Measurements from ENCODE around the gene PLEKHM3.

The PLEKHM3 gene

DNA sequence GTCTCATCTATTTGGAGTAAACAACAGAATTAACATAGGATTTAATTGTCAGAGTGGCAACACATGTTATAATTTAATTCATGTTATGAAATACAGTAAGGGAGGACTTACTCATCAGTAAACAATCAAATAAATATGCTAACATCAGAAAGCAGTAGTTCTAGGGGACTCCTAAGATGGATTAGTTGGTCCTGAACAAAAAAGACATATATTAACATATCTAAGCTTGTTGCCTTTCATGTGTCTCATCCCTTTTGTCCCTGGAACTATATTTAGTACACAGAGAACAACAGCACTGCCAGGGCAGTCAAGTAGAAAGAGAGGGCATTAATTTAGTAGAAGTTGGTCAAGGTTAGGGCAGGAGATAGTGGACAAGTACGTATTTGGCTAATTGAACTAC lies 137.8 kb downstream of the PLEKHM3 start:
- no peak for DNase-seq (ENCODE audit: low read depth)

GRCh38 chr2:207885010-207885409 lies 140.3 kb downstream of the PLEKHM3 start:
- no peak for DNase-seq (ENCODE audit: low read depth)

GRCh38 chr2:207884127-207884526 lies 141.2 kb downstream of the PLEKHM3 start:
- no peak for DNase-seq (ENCODE audit: low read depth)

DNA sequence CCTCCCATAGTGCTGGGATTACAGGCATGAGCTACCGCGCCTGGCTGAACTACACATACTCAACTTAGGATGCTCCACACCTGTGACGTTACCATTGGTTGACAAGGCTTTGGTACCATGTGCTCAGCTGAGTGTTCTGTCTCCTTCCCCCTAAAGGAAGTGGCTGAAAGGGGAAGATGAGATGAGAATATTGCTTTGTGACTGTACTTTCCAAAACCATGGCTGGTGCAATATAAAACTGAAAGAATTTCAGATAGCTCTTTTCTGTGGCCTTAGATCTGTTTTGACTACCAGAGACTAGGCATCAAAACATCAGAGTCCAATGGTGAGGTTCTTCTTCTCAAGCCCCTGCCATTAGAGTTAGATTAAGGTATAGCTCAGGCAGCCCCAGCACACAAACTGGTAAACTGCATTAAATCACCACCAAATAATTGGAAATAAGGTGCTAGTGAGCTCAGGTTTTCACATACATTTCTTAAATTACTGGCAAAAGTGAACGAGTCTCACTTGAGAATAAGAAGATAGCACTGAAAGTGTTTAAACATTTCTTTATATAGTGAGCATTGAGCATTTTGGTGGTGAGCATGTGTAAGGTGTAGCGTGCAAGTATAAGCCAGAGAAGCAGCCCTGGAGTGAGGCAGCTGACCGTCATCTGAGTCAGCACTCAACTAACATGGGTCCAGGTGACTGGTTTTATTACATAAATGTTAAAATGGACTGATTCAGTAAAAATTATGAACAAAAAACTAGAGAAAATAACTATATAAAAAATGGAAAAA lies 142.1 kb downstream of the PLEKHM3 start:
- DNase-seq (ENCODE audit: low read depth): no peak

DNA sequence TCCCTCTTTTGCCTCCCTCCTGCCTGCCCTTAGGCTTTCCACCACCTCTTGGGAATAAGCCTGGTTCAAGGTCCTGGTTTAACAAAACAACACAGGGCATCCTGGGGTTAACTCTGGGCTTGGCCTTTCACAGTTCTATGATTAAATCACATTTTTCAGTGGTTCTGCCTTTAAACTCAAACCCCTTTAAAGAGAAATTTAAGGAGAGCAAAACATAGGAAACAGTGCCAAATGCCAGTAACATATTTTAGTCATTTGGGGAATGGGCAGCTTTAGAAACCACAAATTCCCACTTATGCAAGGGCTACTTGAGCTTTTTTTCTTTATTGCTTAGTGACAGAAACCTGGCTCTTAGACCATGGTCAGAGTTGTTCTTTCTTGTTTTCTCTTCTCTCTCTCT lies 143.4 kb downstream of the PLEKHM3 start:
- no peak for DNase-seq (ENCODE audit: low read depth)

GRCh38 chr2:207879536-207879935 lies 145.8 kb downstream of the PLEKHM3 start:
- DNase-seq (ENCODE audit: low read depth): no peak

DNA sequence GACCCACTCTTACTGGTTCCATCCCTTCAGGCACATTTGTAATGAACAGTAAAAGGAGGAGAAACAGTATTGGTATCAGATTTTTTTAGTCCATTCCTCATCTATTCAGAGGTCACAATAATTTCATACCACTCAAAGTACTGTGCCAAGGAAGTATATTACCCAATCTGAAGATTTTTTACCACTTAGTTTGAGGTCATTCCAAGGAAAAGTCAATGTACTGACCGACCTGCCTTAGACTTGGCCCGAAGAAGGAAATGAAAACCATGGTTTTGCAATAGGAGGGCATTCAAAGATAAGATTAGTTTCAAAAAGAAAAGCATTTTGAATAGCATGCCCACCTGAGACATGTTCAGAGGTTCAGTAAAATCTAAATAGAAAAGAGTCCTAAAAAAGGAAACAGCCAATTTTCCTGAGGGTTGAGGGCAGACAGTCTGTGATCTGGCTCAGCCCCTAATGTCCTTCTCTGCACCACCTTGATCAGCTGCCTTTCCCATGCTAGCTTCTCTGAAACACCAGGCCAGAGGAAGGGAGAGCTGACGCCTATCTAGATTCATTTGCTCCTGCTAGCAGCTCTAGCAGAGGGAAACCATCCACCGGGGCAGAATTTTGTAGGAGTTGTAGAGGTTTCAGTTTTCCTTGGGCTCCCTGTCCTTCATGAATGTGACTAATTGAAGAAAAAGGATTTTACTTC lies 148.3 kb downstream of the PLEKHM3 start:
- DNase-seq (ENCODE audit: low read depth): no peak

GRCh38 chr2:207875473-207876212 lies 149.7 kb downstream of the PLEKHM3 start:
- no peak for DNase-seq (ENCODE audit: low read depth)

DNA sequence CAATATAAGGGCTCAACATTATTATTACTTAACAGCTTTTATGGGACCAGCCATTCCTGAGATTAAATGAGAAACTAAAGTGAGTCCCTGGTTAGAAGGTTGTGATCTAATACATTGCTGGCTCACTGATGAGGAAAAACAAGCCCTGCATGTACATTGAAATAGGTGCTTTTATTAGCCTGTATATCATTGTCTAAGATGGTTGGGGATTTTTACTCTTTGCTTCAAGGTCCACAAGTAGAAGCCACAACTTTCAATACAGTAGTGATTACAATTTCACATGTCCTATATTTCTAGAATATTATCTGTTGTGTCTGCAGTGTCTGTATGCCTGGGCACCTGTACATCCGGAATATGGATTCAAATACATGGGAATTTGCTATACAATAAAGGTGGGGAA lies 151.5 kb downstream of the PLEKHM3 start:
- DNase-seq (ENCODE audit: low read depth): no peak

GRCh38 chr2:207871911-207872310 lies 153.4 kb downstream of the PLEKHM3 start:
- DNase-seq (ENCODE audit: low read depth): no peak

GRCh38 chr2:207871506-207871905 lies 153.8 kb downstream of the PLEKHM3 start:
- DNase-seq (ENCODE audit: low read depth): no peak

GRCh38 chr2:207870814-207871213 lies 154.5 kb downstream of the PLEKHM3 start:
- DNase-seq (ENCODE audit: low read depth): no peak

- DNase-seq (ENCODE audit: low read depth): no peak
Observed at GRCh38 chr2:207869784-207870778, 155.2 kb downstream of the PLEKHM3 start.

DNA sequence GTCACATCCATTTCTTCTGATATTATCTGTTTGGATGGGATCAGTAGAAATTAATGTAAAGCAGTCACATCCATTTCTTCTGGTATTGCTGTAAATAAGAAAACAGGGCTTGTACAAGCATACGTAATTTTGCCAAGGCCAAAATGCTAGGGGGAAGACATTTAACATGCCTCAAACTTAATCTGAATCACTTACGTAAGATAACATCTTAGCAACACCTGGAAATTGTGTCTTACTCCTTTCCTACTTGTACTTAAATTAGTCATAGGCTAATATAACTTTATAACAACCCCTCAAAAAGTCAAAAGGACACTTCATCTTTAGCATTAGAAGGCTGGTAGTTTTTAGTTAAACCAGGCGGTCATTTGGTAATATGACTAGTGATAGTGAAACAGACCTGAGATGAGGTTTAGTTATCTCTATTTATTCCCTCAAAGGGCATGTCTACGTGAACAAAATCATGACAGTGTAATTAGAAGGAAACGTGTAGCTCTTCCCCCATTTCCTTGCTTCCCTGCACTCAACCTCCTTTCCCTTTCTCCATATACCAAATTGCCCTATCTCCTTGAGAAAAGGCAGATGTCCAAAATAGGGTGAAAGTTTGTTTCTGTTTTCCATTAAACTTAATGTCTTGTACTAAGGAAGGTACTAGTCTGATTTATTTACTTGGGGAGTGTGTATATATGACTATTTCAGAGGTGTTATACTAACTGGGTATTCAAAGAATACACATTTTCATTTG lies 156.3 kb downstream of the PLEKHM3 start:
- DNase-seq (ENCODE audit: low read depth): no peak

- DNase-seq (ENCODE audit: low read depth): no peak
Observed at GRCh38 chr2:207867905-207868304, 157.4 kb downstream of the PLEKHM3 start.

GRCh38 chr2:207867056-207867455 lies 158.3 kb downstream of the PLEKHM3 start:
- no peak for DNase-seq (ENCODE audit: low read depth)

GRCh38 chr2:207865210-207865609 lies 160.1 kb downstream of the PLEKHM3 start:
- no peak for DNase-seq (ENCODE audit: low read depth)

DNA sequence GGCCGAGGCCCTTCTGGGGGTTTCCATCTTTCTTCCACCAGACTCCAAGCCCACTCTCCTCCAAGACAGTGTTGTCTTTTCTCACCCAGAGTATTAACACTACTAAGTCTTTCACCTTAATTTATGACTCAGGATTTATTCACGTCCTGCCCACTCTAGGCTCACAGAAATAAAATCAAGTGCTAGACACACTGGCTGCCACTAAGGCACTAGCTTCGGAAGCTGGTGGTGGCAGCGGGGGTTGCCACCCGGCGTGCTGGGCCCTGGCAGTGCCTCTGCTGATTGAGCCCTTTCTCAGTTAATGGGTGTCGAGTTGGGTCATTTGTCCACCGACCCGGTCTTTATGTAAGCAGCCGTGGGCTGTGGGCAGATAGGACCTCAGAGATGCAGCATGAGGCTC lies 162.0 kb downstream of the PLEKHM3 start:
- DNase-seq (ENCODE audit: low read depth): no peak

DNA sequence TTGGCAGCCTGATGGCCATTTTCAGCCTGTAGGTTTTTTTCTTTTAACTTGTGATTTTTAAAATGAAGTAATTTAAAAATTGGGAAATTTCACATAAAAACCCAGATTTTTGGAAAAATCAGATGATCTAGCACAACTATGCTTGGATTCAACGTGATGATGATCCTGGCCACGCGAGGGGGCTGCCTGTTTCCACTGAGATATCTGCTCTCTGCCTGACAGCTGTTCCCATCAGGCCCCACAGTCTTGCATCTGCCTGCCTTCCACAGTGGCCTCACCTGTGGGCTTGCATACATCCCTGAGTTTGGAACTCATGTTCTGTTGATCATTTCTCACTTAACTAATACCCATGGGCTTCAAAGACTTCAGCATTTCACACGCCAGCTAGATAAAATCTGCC lies 163.5 kb downstream of the PLEKHM3 start:
- DNase-seq (ENCODE audit: low read depth): no peak

DNA sequence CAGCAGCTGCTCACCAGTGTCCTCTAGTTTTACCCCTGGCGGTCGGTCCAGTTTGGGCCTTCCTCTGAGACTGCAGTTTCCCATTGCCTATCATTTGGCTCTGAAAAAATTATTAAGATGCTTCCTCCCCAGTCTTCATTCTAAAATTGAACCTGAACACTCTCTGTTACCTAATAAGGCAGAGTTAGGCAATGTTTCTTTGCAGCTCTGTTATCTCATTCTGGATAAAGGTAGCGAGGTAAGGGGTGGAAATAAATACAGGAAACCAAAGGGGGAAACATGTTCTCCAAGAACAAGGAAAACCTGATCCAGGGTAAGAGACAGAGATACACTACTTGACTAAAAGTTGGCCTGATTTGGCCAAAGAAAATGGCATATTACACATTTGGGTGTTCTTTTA lies 164.6 kb downstream of the PLEKHM3 start:
- no peak for DNase-seq (ENCODE audit: low read depth)

DNA sequence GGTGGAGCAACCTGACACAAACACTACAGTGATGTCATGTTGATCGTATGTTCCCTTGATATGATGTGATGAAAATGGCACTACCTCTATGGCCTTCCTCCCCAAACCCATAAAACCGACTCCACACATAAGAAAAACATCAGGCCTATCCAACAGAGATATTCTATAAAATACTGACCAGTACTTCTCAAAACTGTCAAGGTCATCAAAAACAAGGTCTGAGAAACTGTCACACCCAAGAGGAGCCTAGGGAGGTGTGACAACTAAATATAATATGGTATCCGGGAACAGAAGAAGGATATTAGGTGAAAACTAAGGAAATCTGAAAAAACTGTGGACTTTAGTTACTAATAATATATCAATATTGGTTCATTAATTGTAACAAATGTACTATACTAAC lies 169.7 kb downstream of the PLEKHM3 start:
- DNase-seq (ENCODE audit: low read depth): no peak

Data from fibroblast of the conjunctiva (primary cell).